GM23338 (cell line): ENCODE measurements around the gene KATNIP. TPM values are rescaled to one million over a fixed set of nuclear protein-coding genes. Genes with fewer than 3 reads are reported as not detected.

Experiments
- ATAC-seq: fragments of 200-7000 bp; cut with Tn5 transposase; 3 replicates; pipeline ENCODE4 v1.9.1; 2020
- DNase-seq: peaks from one replicate; pipeline ENCODE4 v3.0.0-alpha.2; 2015; ENCODE audit warnings: low spot score
- H2AFZ ChIP-seq: fragments of 200-600 bp; sonication (generic); 2 replicates; pipeline ENCODE4 v1.8.0; 2016; ENCODE audit warnings: antibody characterized with exemption, mild to moderate bottlenecking, moderate library complexity
- H3F3A ChIP-seq: fragments of 200-600 bp; sonication (generic); replicated peaks from 2 replicates; pipeline ENCODE4 v1.8.0; 2017; ENCODE audit warnings: antibody characterized with exemption, mixed run types, low read depth
- H3K27ac ChIP-seq: fragments of 200-600 bp; sonication (generic); 2 replicates; pipeline ENCODE4 v1.6.1; 2016; ENCODE audit warnings: low read depth
- H3K27me3 ChIP-seq: fragments of 200-600 bp; sonication (generic); 2 replicates; pipeline ENCODE4 v1.8.0; 2016; ENCODE audit warnings: mild to moderate bottlenecking, mixed run types, moderate library complexity; ENCODE audit not compliant: insufficient read depth
- H3K36me3 ChIP-seq: fragments of 200-600 bp; sonication (generic); 2 replicates; pipeline ENCODE4 v1.8.0; 2016; ENCODE audit warnings: mild to moderate bottlenecking; ENCODE audit not compliant: insufficient read depth
- H3K4me1 ChIP-seq: fragments of 200-600 bp; sonication (generic); 2 replicates; pipeline ENCODE4 v1.8.0; 2016; ENCODE audit warnings: mild to moderate bottlenecking, moderate library complexity; ENCODE audit not compliant: insufficient read depth
- H3K4me2 ChIP-seq: fragments of 200-600 bp; sonication (generic); 2 replicates; pipeline ENCODE4 v1.7.1; 2017; ENCODE audit warnings: mixed run types
- H3K4me3 ChIP-seq: fragments of 200-600 bp; sonication (generic); 2 replicates; pipeline ENCODE4 v1.6.1; 2016; ENCODE audit warnings: mixed run types
- H3K79me2 ChIP-seq: fragments of 200-600 bp; sonication (generic); replicated peaks from 2 replicates; pipeline ENCODE4 v1.8.0; 2017; ENCODE audit warnings: mild to moderate bottlenecking; ENCODE audit not compliant: insufficient read depth
- H3K9me2 ChIP-seq: fragments of 200-600 bp; sonication (generic); 2 replicates; pipeline ENCODE4 v1.8.0; 2017; ENCODE audit not compliant: insufficient read depth
- H4K20me1 ChIP-seq: fragments of 200-600 bp; sonication (generic); replicated peaks from 2 replicates; pipeline ENCODE4 v1.8.0; 2017; ENCODE audit warnings: mild to moderate bottlenecking; ENCODE audit not compliant: insufficient read depth
- H3K27ac Mint-ChIP-seq: 2 replicates; pipeline ENCODE4 v1.8.0; 2020; ENCODE audit warnings: inconsistent platforms, mild to moderate bottlenecking, moderate library complexity, mixed read lengths
- H3K27me3 Mint-ChIP-seq: 3 replicates; pipeline ENCODE4 v1.8.0; 2022; ENCODE audit warnings: low read depth, mild to moderate bottlenecking, moderate library complexity, mixed read lengths, inconsistent platforms; ENCODE audit not compliant: insufficient read depth, poor library complexity
- H3K36me3 Mint-ChIP-seq: 3 replicates; pipeline ENCODE4 v1.8.0; 2021; ENCODE audit warnings: low read depth, mild to moderate bottlenecking, inconsistent platforms, moderate library complexity, mixed read lengths
- H3K4me1 Mint-ChIP-seq: 3 replicates; pipeline ENCODE4 v1.8.0; 2020; ENCODE audit warnings: mild to moderate bottlenecking, inconsistent platforms, mixed read lengths
- H3K4me3 Mint-ChIP-seq: 3 replicates; pipeline ENCODE4 v1.8.0; 2021; ENCODE audit warnings: moderate library complexity, mild to moderate bottlenecking, inconsistent platforms, mixed read lengths
- H3K9me3 Mint-ChIP-seq: 3 replicates; pipeline ENCODE4 v1.8.0; 2020; ENCODE audit warnings: moderate library complexity, mild to moderate bottlenecking, inconsistent platforms, mixed read lengths
- CREB1 ChIP-seq: fragments of 250-450 bp; sonication (Bioruptor Pico); IDR thresholded peaks from 2 replicates; pipeline ENCODE4 v1.5.0; 2020; ENCODE audit warnings: low read depth, mild to moderate bottlenecking, moderate library complexity
- EZH2 ChIP-seq: fragments of 200-600 bp; sonication (generic); IDR thresholded peaks from one replicate; pipeline ENCODE4 v1.8.0; 2017; ENCODE audit warnings: antibody characterized with exemption, mild to moderate bottlenecking, low read depth; ENCODE audit not compliant: unreplicated experiment
- EZH2phosphoT487 ChIP-seq: fragments of 200-600 bp; sonication (generic); IDR thresholded peaks from one replicate; pipeline ENCODE4 v1.8.1; 2018; ENCODE audit warnings: antibody characterized with exemption; ENCODE audit not compliant: unreplicated experiment
- JUNB ChIP-seq: IDR thresholded peaks from one replicate; pipeline ENCODE4 v1.6.1; 2016; ENCODE audit warnings: antibody characterized with exemption; ENCODE audit not compliant: unreplicated experiment
- NANOG ChIP-seq: IDR thresholded peaks from 2 replicates; pipeline ENCODE4 v1.6.1; 2016; ENCODE audit warnings: antibody characterized with exemption, borderline replicate concordance
- POLR2AphosphoS5 ChIP-seq: IDR thresholded peaks from 2 replicates; pipeline ENCODE4 v1.6.1; 2016; ENCODE audit warnings: antibody characterized with exemption, low read depth
- STAT1 ChIP-seq: IDR thresholded peaks from one replicate; pipeline ENCODE4 v1.6.1; 2016; ENCODE audit warnings: antibody characterized with exemption; ENCODE audit not compliant: unreplicated experiment
- ZNF114 ChIP-seq: fragments of 250-450 bp; sonication (Bioruptor Pico); IDR thresholded peaks from 2 replicates; pipeline ENCODE4 v1.5.0; 2020; ENCODE audit warnings: mild to moderate bottlenecking, moderate library complexity
- ZNF331 ChIP-seq: fragments of 250-450 bp; sonication (Bioruptor Pico); IDR thresholded peaks from 2 replicates; pipeline ENCODE4 v1.5.0; 2020; ENCODE audit warnings: low read depth, mild to moderate bottlenecking, moderate library complexity
- polyA plus RNA-seq: library from polyadenylated mRNA; unstranded; fragments of >200 nt; fragmentation: Nextera tagmentation; extraction: Ambion mirVana; gene quantifications from 2 replicates; pipeline ENCODE4 v1.2.1, GENCODE V29; 2016
- total RNA-seq: library from RNA; depleted of rRNA; stranded (reverse); fragments of >200 nt; shearing (Covaris generic); gene quantifications from 2 replicates; pipeline ENCODE4 v1.2.3, GENCODE V29; 2014
- TF ChIP-seq, protein P1 (sequence below): IDR thresholded peaks from 2 replicates; pipeline ENCODE4 v1.6.1; 2016; ENCODE audit warnings: antibody characterized with exemption
- TF ChIP-seq, protein P2 (sequence below): IDR thresholded peaks from one replicate; pipeline ENCODE4 v1.6.1; 2018; ENCODE audit warnings: antibody characterized with exemption; ENCODE audit not compliant: unreplicated experiment
- TF ChIP-seq, protein P3 (sequence below), 2 experiments: fragments of 200-600 bp in 1 of 2; sonication (generic) in 1 of 2; conservative IDR thresholded peaks; 2 replicates each; pipeline versions ENCODE4 v1.5.1 to v1.6.1; 2016 to 2017; ENCODE audit warnings: antibody characterized with exemption in 2 of 2, low read depth in 2 of 2, mild to moderate bottlenecking in 2 of 2, moderate library complexity in 1 of 2
- TF ChIP-seq, protein P4 (sequence below): fragments of 250-450 bp; sonication (Bioruptor Pico); IDR thresholded peaks from 2 replicates; pipeline ENCODE4 v1.5.0; 2020; ENCODE audit warnings: mild to moderate bottlenecking, moderate library complexity

Gene KATNIP
- total and polyA plus RNA-seq, 2 experiments from 2014 or later = 7.0 to 11.8 TPM

DNA sequence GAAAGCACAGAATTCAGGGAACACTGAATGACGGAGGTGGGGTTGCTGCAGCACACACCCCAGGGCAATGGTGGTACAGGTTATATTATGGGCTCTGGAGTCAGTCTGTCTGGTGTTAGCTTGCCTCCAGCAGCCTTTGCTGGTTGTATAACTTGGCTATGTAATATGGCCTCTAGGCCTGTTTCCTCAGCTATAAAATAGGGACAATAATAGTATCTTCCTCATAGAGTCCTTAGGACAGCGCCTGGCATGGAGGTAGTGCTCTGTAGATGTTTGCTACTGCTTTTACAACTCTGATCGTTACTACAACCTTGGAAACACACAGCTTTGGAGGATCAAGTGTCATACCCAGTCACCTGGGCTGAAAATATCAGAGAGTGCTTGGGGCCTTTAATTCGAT lies 31.7 kb upstream of the KATNIP start:
- Histone ChIP-seq H3K27ac (no peak overlapping the region), H3K9me2 (no peaks in the 10 kb centered on the region), H3K4me3 (no peak overlapping the region), H3K4me2 (no peak overlapping the region), H3K27me3 (no peaks in the 10 kb centered on the region), H3K79me2 (peaks cover 17% of the 10 kb centered on the region; the same call in 1 of the 2 replicates), H3K36me3 (peaks cover 3% of the 10 kb centered on the region; the same call in 1 of the 2 replicates), H3F3A (no peaks in the 10 kb centered on the region), H2AFZ (no peak overlapping the region), H3K4me1 (no peaks in the 10 kb centered on the region), H4K20me1 (peaks cover 9% of the 10 kb centered on the region; the same call in 1 of the 2 replicates)
- Mint-ChIP-seq H3K4me1 (no peaks in the 10 kb centered on the region), H3K36me3 (peaks cover 37% of the 10 kb centered on the region), H3K27ac (no peak overlapping the region), H3K4me3 (no peak overlapping the region), H3K27me3 (peaks cover 1% of the 10 kb centered on the region), H3K9me3 (no peaks in the 10 kb centered on the region)
- ATAC-seq = no peak
- DNase-seq = no peak
- TF ChIP-seq POLR2AphosphoS5 (no peak), STAT1 (no peak), EZH2phosphoT487 (no peak), CREB1 (no peak), EZH2 (no peak), JUNB (no peak), NANOG (no peak), ZNF331 (CRISPR knock-in tag) (no peak), ZNF114 (CRISPR knock-in tag) (no peak)
- TF ChIP-seq, protein P1, sequence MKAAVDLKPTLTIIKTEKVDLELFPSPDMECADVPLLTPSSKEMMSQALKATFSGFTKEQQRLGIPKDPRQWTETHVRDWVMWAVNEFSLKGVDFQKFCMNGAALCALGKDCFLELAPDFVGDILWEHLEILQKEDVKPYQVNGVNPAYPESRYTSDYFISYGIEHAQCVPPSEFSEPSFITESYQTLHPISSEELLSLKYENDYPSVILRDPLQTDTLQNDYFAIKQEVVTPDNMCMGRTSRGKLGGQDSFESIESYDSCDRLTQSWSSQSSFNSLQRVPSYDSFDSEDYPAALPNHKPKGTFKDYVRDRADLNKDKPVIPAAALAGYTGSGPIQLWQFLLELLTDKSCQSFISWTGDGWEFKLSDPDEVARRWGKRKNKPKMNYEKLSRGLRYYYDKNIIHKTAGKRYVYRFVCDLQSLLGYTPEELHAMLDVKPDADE = no peak
- TF ChIP-seq, protein P2, sequence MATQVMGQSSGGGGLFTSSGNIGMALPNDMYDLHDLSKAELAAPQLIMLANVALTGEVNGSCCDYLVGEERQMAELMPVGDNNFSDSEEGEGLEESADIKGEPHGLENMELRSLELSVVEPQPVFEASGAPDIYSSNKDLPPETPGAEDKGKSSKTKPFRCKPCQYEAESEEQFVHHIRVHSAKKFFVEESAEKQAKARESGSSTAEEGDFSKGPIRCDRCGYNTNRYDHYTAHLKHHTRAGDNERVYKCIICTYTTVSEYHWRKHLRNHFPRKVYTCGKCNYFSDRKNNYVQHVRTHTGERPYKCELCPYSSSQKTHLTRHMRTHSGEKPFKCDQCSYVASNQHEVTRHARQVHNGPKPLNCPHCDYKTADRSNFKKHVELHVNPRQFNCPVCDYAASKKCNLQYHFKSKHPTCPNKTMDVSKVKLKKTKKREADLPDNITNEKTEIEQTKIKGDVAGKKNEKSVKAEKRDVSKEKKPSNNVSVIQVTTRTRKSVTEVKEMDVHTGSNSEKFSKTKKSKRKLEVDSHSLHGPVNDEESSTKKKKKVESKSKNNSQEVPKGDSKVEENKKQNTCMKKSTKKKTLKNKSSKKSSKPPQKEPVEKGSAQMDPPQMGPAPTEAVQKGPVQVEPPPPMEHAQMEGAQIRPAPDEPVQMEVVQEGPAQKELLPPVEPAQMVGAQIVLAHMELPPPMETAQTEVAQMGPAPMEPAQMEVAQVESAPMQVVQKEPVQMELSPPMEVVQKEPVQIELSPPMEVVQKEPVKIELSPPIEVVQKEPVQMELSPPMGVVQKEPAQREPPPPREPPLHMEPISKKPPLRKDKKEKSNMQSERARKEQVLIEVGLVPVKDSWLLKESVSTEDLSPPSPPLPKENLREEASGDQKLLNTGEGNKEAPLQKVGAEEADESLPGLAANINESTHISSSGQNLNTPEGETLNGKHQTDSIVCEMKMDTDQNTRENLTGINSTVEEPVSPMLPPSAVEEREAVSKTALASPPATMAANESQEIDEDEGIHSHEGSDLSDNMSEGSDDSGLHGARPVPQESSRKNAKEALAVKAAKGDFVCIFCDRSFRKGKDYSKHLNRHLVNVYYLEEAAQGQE = no peak
- TF ChIP-seq, protein P3, sequence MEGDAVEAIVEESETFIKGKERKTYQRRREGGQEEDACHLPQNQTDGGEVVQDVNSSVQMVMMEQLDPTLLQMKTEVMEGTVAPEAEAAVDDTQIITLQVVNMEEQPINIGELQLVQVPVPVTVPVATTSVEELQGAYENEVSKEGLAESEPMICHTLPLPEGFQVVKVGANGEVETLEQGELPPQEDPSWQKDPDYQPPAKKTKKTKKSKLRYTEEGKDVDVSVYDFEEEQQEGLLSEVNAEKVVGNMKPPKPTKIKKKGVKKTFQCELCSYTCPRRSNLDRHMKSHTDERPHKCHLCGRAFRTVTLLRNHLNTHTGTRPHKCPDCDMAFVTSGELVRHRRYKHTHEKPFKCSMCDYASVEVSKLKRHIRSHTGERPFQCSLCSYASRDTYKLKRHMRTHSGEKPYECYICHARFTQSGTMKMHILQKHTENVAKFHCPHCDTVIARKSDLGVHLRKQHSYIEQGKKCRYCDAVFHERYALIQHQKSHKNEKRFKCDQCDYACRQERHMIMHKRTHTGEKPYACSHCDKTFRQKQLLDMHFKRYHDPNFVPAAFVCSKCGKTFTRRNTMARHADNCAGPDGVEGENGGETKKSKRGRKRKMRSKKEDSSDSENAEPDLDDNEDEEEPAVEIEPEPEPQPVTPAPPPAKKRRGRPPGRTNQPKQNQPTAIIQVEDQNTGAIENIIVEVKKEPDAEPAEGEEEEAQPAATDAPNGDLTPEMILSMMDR (conservative IDR thresholded peaks at IDR 0.05; ENCODE audit: low read depth in 2 of 2) = no peak
- TF ChIP-seq, protein P4, sequence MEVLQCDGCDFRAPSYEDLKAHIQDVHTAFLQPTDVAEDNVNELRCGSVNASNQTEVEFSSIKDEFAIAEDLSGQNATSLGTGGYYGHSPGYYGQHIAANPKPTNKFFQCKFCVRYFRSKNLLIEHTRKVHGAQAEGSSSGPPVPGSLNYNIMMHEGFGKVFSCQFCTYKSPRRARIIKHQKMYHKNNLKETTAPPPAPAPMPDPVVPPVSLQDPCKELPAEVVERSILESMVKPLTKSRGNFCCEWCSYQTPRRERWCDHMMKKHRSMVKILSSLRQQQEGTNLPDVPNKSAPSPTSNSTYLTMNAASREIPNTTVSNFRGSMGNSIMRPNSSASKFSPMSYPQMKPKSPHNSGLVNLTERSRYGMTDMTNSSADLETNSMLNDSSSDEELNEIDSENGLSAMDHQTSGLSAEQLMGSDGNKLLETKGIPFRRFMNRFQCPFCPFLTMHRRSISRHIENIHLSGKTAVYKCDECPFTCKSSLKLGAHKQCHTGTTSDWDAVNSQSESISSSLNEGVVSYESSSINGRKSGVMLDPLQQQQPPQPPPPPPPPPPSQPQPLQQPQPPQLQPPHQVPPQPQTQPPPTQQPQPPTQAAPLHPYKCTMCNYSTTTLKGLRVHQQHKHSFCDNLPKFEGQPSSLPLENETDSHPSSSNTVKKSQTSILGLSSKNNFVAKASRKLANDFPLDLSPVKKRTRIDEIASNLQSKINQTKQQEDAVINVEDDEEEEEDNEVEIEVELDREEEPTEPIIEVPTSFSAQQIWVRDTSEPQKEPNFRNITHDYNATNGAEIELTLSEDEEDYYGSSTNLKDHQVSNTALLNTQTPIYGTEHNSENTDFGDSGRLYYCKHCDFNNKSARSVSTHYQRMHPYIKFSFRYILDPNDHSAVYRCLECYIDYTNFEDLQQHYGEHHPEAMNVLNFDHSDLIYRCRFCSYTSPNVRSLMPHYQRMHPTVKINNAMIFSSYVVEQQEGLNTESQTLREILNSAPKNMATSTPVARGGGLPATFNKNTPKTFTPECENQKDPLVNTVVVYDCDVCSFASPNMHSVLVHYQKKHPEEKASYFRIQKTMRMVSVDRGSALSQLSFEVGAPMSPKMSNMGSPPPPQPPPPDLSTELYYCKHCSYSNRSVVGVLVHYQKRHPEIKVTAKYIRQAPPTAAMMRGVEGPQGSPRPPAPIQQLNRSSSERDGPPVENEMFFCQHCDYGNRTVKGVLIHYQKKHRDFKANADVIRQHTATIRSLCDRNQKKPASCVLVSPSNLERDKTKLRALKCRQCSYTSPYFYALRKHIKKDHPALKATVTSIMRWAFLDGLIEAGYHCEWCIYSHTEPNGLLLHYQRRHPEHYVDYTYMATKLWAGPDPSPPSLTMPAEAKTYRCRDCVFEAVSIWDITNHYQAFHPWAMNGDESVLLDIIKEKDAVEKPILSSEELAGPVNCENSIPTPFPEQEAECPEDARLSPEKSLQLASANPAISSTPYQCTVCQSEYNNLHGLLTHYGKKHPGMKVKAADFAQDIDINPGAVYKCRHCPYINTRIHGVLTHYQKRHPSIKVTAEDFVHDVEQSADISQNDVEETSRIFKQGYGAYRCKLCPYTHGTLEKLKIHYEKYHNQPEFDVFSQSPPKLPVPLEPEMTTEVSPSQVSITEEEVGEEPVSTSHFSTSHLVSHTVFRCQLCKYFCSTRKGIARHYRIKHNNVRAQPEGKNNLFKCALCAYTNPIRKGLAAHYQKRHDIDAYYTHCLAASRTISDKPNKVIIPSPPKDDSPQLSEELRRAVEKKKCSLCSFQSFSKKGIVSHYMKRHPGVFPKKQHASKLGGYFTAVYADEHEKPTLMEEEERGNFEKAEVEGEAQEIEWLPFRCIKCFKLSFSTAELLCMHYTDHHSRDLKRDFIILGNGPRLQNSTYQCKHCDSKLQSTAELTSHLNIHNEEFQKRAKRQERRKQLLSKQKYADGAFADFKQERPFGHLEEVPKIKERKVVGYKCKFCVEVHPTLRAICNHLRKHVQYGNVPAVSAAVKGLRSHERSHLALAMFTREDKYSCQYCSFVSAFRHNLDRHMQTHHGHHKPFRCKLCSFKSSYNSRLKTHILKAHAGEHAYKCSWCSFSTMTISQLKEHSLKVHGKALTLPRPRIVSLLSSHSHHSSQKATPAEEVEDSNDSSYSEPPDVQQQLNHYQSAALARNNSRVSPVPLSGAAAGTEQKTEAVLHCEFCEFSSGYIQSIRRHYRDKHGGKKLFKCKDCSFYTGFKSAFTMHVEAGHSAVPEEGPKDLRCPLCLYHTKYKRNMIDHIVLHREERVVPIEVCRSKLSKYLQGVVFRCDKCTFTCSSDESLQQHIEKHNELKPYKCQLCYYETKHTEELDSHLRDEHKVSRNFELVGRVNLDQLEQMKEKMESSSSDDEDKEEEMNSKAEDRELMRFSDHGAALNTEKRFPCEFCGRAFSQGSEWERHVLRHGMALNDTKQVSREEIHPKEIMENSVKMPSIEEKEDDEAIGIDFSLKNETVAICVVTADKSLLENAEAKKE = no peak
